ENCODE results near the gene ABR.
"Not testable (repeated sequence)": the region's sequence is repeated elsewhere in the genome, so short reads cannot be mapped to it uniquely, and the experiment has no call there.

The ABR gene

DNA sequence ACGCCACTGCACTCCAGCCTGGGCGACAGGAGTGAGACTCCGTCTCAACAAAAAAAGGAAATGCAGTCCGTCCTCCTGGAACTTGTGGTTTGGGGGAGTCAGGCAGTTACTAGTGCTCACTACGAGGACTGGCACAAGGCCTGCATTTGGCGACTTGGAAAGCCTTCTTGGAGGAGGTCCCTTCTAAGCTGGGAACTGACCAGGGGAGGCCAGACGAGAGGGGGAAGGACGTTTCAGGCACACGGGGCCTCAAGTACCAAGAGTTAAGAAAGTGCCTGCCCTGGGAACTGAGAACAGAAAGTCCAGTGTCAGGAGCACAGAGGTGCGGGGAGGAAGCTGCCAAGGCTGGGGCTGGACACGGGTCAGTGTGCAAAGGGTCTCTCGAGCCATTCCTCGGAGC, 89.9 kb downstream of the ABR start:
- no peak for DNase-seq

DNA sequence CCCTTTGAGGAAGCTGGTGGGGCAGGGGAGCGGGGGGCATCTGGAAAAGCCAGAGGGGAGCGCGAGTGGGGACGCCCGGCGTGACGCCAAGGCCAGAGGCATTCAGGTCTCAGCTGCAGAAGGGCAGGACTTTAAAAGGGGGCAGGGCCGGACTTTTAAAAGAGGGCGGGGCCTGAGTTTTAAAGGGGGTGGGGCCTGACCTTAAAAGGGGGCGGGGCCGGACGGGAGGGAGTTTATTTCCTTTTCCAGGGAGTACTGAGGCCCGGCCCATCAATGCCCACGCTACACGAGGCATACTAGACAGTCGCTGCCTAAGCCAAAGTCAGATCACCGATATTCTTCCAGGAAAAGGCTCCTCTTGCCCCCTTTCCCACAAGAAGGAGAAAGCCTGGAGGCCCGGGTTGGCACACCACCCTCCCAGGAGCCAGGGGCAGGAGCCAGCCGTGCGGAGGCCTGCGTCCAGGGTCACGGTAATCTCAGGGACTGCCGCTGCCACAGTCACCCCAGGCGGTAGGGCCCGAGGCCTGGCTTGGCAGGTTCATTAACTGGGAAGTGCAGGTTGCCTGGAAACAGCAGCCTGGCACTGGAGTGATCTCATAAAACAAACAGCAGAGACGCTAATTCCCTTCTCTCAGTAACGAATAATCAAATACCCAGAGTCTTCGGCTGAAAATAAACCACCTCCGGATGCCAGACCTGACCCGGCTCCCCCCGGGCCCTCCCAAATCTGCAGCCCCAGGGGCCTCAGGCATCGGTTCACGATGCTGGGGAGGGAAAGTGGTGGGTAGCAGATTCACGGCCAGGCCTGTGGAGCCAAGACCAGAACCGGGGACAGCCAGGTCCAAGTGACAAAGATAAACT, 92.2 kb downstream of the ABR start:
- DNase-seq: no peak

DNA sequence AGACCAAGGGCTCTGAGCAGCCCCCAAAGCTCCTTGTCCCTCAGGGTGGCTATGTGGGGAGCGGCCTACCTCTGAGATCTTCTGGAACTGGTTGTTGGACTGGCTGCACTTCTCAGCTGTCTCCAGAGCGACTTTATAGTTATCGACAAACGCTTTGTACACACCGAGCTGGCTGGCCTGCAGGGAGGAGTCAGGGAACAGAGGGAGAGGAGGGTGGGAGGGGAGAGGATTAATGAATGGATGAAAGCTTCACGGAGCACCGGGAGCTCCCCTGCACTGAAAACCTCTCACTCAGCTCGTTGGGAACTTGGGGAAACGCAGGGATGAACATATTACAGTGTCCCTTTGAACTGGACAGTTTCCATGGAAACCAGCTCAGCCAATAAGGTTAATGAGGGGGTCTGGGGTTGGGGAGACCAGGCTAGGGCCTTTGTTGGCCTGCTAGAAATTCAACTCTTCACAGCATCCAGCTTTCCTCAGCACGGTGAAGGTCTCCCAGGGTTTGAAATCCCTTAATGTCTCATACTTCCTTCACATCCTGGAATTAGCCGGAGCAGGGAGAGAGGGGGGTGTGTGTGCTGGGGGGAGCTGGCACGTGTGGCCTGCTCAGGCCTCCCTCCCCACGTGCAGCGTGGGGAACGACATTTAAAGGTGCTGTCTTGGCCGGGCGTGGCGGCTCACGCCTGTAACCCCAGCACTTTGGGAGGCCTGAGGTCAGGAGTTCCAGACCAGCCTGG, 96.2 kb downstream of the ABR start:
- no peak for DNase-seq

DNA sequence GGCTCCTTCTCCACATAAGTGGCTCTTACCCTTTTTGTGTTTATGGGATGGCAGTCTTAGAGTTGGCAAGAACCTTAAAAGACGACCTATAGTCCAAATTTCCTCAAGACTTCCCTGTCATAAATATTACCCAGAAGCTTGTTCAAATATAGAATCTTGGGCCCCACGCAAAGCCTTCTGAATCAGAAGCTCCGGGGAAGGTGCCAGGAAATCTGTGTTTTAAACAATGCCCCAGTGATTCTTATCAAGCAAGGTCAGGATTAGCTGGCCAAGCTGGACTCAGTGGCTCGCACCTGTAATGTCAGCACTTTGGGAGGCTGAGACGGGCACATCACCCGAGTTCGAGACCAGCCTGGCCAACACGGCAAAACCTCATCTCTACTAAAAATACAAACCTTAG, 97.2 kb downstream of the ABR start:
- DNase-seq: no peak

DNA sequence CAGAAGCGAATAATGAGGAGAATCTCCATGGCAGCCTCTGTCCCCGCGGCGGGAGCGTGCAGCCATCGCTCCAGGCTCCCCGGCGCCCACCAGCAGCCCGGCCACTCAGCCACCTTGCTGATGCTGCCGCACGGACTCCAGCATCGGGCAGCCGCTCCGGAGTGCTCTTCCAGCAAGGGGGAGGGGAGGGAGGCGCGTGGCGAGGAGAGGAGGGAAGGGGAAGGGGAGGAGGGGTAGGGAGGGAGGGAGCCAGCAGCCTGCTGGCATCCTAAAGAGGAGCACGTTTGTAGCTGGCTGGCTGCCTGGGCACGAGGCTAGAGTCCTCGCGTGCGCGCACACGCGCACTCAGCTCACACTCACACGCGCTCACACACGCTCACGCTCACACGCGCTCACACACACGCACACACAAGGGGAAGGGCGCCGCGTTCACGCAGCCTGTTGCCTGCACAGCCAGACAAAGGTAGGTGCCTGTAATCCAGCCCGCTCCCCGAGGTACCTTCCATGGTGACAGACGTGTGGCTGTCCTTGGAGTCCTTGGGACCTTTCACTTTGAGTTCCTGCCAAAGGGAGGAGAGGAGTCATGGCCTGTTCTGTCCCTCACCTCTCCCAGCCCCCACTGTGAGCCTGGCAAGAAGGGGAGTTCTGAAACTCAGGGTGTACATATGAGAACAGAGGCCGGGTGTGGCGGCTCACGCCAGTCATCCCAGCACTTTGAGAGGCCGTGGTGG, 100.8 kb downstream of the ABR start:
- DNase-seq: no peak

DNA sequence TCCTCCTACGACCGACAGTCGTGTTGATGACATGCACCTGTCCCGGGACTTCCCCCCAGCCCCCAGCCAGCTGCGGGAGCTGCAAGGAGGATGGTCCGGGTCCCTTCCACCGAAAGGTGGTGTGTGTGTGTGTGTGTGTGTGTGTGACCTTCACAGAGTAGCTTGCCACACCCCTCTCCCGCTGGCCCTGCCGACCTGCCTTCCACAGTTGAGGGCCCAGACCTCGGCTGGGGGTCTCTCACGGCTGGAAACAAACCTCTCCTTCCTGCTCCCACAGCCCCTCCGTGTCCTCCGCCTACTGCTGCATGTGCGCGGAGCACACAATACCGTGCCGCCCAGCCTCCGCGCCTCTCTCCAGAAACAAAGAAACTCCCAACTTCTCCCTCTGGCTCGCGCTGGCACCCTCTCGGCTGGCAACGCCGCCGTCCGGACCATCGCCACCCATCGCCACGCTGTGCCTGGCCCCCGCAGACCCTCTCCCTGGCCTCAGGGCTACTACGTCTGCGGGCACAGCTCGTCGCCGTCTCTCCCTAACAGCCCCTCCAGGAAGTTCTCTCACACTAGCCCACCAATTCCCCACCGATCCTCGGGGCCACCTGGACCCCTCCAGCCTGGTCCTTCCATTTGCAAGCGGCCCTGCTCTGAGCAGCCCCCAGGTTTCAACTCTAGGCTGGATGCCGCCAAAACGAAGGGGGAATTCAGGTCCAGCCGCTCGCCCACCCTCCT, 101.6 kb downstream of the ABR start:
- no peak for DNase-seq

DNA sequence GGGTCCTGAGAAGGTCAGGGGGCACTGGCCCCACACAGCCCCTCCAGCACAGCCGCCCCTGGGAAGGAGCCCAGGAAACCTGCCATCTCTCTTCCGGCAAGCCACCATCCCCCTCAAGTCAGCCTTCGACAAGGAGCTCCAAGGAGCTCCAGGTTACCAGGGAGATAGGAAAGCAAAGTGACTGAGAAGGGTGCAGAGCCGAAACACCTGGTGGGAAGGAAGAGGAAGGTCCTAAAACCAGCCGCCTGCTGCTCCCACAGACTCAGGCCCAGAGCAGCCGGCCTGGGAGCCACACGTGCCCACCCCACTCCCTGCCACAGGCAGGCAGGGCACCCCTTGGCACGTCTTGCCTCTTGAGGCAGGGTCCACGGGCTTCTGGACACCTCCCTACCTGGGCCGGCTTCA, 102.2 kb downstream of the ABR start:
- no peak for DNase-seq

DNA sequence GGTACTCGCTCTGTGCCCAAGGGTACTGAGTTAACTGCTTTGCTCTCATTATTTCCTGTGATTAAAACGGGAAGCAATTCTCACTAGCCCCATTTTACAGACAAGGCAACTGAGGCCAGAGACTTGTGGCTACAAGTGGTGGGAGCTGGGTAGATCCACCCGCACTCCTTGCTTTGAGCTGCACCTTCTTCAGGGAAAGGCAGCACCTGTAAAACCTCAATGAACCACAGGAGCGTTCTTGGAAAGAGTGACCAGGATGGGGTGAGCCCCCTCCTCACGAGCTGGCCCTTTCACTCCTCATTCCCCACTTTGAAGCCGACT, 102.8 kb downstream of the ABR start:
- no peak for DNase-seq

DNA sequence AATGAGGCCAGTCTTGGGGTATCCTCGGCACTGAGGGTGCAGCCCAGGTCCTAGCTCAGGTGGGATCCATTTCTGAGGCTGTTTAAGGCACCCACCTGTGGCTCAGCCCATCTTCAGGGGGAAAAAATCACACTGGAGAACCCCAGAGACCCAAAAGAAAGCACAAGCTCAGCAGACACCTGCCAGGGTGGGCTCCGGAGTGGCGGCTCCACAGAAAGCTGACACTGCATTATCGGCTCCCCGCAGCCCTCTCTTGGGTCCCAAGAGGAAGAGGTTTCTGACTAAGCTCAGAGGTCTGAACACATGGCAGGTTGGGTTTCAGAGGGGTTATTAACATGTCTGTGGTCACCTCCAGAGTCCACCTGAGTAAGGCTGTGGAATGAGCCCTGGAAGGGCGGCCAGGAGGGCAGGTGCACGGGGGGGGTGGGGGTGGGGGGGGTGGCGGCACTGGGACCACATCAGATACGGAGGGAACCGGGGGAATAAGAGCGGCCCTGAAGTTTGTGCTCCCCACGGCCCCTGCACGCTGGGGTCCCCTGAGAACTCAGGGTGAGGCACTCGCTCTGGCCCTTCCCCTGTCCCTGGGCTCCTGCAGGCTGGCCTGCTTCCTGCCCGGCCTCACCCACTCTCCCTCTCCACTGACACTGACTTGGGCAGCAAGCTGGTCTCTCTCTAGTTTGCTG, 103.3 kb downstream of the ABR start:
- DNase-seq: no peak

DNA sequence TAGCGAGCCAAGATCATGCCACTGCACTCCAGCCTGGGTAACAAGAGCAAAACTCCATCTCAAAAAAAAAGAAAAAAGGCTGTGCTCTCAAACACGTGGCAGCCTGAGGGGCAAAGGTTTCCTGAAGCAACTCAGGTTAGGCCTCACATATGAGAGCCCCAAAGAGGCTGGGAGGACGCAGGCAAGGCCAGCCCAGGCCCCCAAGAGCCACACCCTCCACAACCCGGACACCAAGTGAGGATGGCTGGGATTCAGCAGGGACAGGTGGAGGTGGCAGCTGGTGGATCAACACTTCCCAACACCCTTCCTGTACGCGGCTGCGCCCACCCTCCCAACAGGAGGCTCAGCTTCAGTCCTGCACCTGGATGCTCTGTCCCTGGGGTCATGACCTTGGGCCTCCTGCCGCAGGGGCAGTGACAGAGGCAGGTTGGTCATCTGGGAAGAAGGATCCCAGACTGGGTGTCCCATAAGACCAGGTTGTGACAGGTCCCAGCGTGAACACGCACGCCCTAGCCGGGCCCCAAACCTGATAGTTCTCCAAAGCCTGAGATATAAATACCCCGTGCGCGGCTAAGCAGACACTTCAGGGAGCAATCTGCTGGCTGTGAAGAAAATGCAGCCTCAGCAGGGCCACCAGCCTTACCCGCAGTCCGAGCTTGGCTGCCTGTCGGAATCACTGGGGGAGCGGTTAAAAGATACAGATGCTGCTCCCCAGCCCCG, 104.7 kb downstream of the ABR start:
- DNase-seq: no peak

DNA sequence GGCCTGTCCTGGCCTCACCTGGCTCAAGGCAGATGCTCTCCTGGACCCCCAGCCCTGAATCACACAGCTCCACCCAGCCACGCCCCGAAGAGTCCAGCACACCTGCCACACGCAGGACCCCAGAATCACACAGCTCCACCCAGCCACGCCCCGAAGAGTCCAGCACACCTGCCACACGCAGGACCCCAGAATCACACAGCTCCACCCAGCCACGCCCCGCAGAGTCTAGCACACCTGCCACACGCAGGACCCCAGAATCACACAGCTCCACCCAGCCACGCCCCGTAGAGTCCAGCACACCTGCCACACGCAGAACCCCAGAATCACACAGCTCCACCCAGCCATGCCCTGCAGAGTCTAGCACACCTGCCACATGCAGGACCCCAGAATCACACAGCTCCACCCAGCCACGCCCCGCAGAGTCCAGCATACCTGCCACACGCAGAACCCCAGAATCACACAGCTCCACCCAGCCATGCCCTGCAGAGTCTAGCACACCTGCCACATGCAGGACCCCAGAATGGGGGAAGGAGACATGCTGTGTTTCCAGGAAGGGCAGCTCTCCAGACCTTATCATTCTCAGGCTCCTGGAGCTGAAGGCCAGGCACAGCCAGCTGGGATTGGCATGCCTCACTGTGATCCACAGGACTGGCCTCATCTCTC, 105.7 kb downstream of the ABR start:
- not testable (repeated sequence) for DNase-seq

DNA sequence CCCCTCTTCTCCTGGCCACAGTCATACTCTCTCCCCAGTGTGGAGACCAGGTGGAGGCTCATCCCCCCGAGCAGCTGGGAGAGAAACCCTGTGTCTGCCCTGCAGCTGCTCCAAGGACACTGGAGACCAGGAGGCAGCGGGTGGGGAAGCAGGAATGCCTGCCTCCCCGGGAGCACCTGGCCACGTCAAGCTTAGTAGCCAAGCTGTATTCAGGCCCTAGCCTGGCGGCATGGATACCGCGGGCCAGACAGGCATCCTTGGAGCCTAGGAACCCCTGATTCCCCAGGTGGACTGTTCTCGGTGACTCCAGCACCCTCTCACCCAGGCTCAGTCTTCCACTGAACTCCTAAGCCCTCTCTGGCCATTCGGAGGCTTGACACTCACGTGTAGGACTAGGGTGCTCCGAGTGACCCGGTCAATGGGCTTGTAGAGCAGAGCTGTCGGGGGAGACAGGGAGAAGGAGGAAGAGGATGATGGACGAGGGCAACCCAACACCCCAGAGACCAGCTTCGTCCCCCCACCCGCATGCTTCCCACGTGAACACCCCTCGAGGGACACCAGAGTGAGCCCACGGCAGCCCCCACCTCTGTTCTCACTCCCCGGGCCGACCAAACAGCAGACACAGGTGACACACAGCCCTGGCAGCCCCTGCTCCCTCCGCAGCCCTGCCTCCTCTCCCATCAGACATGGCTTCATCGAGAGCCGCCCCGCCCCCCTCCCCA, 106.4 kb downstream of the ABR start:
- no peak for DNase-seq

DNA sequence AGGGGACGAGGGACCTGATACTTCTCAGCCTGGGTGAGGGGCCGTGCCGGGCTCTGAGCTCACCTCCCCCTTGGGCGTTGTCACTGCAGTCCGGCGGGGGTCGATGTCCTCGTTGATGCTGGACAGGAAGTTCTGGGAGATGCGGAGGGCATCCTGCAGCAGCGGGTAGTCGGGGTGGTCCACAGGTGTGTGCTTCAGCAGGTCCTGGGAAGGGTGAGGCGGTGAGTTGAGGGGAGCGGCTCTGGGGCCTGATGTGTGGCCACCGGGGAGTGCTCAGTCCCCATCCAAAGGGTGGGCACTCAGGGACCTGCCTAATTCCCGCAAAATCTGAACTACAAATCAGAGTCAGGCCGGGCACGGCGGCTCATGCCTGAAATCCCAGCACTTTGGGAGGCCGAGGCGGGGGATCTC, 107.2 kb downstream of the ABR start:
- no peak for DNase-seq

DNA sequence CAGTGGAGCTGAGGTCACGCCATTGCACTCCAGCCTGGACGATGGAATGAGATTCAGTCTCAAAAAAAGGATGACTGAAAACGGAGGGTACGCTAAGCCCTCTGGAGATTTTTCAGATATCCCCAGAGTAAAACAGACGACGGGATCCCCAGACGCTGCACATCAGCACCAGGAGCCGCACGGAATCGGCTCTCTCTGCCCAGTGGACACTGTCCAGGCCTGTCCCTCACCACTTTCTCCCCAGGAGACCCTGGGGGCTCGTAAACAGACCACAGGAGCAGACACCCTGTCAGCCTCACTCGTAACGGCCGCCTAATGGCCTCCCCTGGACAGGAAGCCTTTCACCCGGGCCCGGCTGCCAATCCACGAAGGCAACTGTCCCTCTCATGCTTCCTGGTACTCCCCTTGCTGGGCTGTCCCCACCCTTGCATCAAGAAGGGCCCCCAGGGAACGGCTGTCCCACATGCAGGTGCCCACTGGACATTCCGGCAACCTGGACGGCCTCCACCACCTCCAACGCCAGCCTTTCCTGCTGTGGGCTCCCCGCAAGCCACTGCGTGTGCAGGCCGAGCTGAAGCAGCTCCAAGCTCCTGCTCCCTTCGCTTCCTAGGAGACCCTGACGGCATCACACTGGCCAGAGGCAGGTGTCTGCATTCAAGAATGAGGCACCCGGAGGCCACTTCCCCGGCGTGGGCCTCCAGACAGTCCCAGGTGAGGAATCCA, 108.5 kb downstream of the ABR start:
- no peak for DNase-seq

DNA sequence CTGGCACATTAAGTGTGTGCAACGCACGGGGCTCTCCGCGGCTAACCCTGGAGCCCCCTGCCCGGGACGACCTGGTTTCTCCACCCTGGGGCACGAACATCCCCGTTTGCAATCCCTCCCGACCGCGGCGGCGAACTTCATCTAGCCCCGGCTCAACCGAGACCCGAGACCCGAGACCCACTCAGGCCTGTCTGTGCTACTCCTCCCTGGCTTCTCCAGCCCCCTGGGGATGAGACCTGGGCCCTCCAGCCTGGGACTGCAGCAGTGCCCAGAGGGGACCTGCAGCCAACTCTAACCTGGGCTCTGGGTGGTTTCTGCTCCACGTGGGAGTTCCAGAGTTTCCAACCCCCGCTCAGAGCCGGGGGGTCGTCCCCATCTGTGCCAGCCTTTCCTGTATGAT, 109.4 kb downstream of the ABR start:
- no peak for DNase-seq

DNA sequence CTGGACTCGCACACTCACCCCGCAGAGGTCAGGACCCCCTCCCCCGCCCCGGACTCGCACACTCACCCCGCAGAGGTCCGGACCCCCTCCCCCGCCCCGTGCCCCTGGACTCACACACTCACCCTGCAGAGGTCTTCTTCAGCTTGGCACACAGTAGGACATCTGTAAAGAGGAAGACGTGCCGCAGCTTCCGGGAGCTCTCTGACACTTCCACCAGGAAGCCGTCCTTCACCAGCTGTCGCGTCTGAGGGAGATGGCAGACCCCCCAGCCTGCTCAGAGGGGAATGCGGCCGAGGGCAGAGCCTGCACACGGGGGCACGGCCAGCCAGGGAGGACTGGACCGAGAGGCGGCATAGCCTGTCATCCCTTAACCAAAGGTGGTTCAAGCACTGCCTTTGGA, 109.9 kb downstream of the ABR start:
- DNase-seq: no peak

DNA sequence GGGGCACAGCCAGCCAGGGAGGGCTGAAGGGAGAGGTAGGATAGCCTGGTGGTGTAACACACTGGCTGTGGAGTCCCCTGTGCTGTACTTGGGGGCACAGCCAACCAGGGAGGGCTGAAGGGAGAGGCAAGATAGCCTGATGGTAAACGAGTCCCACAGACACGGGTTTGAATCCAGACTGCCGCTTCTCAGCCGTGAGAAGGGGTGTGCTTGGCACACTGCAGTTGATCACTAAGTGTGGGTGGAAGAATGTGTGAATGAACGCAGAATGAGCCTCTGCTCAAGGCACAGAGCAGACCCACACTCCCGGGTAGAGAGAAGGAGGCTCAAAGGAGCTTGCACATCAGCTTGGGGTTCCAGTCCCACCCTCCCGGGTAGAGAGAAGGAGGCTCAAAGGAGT, 111.4 kb downstream of the ABR start:
- no peak for DNase-seq

DNA sequence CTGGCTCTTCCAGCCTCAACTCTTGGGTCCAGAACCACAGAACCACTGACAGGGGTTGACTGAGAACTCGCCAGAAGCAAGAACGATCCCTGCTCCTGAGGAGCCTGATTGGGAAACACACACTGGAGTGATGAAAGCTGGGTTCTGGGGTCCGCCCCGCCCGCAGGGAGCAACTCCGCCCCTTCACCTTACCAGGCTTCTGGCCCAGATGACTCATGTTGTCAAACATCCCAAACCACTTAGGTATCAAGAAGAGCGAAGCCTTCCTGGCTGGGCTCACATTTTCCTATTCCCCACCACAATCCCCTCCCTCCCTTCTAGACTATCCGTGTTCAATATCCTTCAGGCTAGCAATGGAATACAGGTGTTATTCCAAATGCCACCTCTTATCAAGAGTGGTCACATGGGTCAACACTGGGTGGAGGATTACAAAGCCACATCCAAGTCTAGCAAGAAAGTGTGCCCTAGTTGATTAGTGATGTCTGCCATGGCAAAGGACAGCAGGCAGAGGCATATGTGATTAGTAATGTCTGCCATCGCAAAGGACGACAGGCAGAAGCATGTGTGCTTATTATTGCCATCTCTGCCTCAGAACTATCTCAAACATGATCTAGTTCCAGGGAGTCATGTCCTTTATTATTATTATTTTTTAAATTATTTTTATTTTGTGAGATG, 112.4 kb downstream of the ABR start:
- DNase-seq: no peak

DNA sequence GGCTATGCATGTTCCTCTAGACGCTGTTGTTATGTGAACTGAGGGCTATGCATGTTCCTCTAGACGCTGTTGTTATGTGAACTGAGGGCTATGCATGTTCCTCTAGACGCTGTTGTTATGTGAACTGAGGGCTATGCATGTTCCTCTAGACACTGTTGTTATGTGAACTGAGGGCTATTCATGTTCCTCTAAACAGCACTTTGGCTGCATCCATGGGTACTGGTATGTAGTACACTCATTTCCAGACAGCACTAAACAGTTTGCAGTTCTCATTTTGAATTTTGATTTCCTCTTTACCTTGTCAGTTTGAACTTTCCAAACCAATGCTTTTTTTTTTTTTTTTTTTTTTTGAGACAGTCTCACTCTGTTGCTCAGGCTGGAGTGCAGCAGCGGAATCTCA, 114.4 kb downstream of the ABR start:
- DNase-seq: not testable (repeated sequence)

All from activated T-cell treated with anti-CD3 and anti-CD28 coated beads for 4 hours (primary cell).